ENCODE measurements around the gene MCC. TPM values are rescaled to one million over a fixed set of nuclear protein-coding genes. Genes with fewer than 3 reads are reported as not detected.

The MCC gene
- total RNA-seq, 4 donors from 2014 or later = 1.2 to 133 (median 8.5) TPM

DNA sequence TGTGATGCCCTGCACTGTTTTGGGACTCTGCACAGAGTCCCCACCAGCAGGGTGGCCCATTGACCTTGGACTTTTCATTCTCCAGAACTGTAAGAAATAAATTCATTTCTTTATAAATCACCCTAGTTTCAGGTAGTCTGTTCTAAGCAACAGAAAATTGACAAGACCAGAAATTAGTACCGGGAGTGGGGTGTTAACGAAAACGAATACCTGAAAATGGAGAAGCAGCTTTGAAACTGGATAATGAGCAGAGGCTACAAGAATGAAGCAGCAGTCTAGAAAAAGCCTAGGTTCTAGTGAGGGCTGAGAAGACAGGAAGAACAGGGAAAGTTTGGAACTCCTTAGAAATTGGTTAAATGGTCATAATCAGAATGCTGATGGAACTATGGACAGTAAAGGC lies 2.1 kb upstream of the MCC start:
- no peak overlapping the region for H3K4me3 ChIP-seq
- H3K27me3 ChIP-seq = no peaks in the 10 kb centered on the region
- H3K27ac ChIP-seq = no peak overlapping the region
- DNase-seq = no peak
- no peaks in the 10 kb centered on the region for H3K36me3 ChIP-seq
- peaks cover 0 to 12% (median 3%) of the 10 kb centered on the region in 4 donors for H3K9me3 ChIP-seq
- peaks cover 0 to 21% (median 2%) of the 10 kb centered on the region in 4 donors for H3K4me1 ChIP-seq
- TF ChIP-seq, protein P1, sequence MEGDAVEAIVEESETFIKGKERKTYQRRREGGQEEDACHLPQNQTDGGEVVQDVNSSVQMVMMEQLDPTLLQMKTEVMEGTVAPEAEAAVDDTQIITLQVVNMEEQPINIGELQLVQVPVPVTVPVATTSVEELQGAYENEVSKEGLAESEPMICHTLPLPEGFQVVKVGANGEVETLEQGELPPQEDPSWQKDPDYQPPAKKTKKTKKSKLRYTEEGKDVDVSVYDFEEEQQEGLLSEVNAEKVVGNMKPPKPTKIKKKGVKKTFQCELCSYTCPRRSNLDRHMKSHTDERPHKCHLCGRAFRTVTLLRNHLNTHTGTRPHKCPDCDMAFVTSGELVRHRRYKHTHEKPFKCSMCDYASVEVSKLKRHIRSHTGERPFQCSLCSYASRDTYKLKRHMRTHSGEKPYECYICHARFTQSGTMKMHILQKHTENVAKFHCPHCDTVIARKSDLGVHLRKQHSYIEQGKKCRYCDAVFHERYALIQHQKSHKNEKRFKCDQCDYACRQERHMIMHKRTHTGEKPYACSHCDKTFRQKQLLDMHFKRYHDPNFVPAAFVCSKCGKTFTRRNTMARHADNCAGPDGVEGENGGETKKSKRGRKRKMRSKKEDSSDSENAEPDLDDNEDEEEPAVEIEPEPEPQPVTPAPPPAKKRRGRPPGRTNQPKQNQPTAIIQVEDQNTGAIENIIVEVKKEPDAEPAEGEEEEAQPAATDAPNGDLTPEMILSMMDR (IDR thresholded peaks at IDR 0.05) = no peak
- TF ChIP-seq POLR2A (IDR thresholded peaks at IDR 0.05) = no peak

DNA sequence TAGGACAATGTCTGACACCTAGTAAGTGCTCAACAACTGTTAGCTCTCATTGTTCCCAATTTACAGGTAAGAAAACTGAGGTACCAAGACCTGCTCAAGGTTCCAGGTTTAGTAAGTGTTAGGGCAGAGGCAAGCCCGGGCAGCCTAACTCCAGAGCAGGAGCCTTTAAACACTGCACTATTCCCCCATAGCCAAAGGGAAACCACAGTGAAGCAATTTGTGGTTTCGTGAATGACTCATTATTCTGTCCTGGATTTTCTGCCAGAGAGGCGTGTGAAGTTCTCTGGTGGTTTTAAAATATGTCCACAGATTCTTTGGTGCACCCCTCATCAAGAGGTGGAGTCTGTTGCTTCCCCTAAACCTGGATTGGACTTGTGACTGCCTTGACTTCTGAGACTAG lies 1.0 kb upstream of the MCC start:
- H3K4me3 ChIP-seq = no peak overlapping the region

DNA sequence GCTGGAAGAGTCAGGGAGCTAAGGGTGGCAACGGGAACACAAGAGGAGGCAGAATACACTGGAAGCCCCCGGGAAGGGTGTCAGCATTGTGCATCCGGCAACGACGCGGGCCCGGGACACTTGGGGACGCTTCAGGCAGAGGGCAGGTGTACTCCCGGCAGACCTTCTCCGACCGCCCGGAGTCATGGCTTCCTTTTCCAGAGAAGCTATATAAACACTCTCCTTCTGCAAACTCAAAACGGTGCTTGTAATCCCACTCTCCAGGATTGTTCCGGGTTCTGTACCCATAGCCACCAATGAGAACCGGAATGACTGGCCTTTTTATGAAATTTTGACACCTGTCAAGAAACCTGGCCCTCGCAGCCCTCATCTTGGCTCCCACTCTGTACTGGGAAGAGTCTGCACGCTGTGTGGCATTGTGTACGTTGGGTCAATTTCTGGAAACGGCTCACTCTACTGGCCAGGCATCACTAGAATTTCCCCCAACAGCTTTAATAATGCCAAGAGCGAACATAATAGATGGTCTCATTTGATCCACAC lies 462 bp upstream of the MCC start:
- TF ChIP-seq, protein P1 (IDR thresholded peaks at IDR 0.05) = no peak
- peaks cover 0 to 21% (median 2%) of the 10 kb centered on the region in 4 donors for H3K4me1 ChIP-seq

More for the DNA sequence above, 1.0 kb upstream of the MCC start:
- Histone ChIP-seq H3K36me3 (no peaks in the 10 kb centered on the region), H3K27me3 (no peaks in the 10 kb centered on the region), H3K4me1 (peaks cover 0 to 21% (median 2%) of the 10 kb centered on the region in 4 donors), H3K27ac (no peak overlapping the region), H3K9me3 (peaks cover 0 to 12% (median 3%) of the 10 kb centered on the region in 4 donors)
- TF ChIP-seq POLR2A (IDR thresholded peaks at IDR 0.05) = no peak
- TF ChIP-seq, protein P1 (IDR thresholded peaks at IDR 0.05) = no peak
- DNase-seq = no peak

DNA sequence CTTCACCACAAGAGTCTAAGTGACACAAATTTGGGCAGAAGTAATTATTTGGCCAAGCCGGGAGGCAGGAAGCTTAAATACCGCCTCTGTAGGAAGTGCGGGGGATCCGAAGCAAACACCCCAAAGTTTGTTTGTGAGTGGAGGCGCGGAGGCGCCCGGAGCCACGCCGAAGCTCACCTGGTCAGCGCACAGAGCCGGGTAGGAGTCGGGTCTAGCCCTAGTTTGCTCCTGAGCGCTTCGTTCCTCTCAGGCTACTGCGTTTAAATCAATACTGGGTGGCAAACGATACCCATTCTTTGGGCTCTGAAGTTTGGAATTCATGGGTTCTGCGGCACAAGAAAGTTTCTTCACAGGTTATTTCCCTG lies 855 bp downstream of the MCC start:
- TF ChIP-seq, protein P1 (IDR thresholded peaks at IDR 0.05) = no peak
- no peak for TF ChIP-seq POLR2A (IDR thresholded peaks at IDR 0.05)
- Histone ChIP-seq H3K36me3 (no peaks in the 10 kb centered on the region), H3K4me3 (peak overlapping the region; percentile 24 to 64 (median 50)), H3K9me3 (peaks cover 0 to 12% (median 3%) of the 10 kb centered on the region in 4 donors), H3K27ac (no peak overlapping the region), H3K4me1 (peaks cover 0 to 21% (median 2%) of the 10 kb centered on the region in 4 donors), H3K27me3 (no peaks in the 10 kb centered on the region)
- no peak for DNase-seq

More for the DNA sequence above, 462 bp upstream of the MCC start:
- no peak for DNase-seq
- H3K27me3 ChIP-seq = no peaks in the 10 kb centered on the region
- H3K4me3 ChIP-seq = peak overlapping the region; percentile 24 to 64 (median 50)
- H3K27ac ChIP-seq = no peak overlapping the region
- no peaks in the 10 kb centered on the region for H3K36me3 ChIP-seq
- H3K9me3 ChIP-seq = peaks cover 0 to 12% (median 3%) of the 10 kb centered on the region in 4 donors

DNA sequence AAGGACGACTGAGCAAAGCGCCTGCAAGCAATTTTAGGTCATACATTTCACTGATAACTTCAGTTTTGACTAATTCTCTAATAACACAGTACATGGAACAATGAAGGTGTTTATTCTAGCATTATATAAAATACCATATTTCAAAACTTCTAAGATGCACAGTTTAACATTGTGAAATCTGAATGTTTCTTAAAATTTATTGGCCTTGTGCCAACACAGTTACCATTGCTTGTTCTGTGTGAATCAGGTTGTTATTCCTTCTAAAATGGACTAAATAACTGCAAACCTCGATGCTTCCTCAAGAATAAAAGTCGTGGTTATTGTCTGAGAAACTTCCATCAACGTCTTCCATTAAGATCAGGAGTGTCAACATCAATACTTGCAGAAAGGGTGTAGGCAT lies 8.0 kb downstream of the MCC start:
- TF ChIP-seq, protein P1 (IDR thresholded peaks at IDR 0.05) = no peak
- TF ChIP-seq POLR2A (IDR thresholded peaks at IDR 0.05) = no peak
- H3K36me3 ChIP-seq = no peaks in the 10 kb centered on the region

More for the DNA sequence above, 8.0 kb downstream of the MCC start:
- Histone ChIP-seq H3K4me3 (no peak overlapping the region), H3K9me3 (no peaks in the 10 kb centered on the region), H3K27ac (no peak overlapping the region), H3K27me3 (no peaks in the 10 kb centered on the region), H3K4me1 (no peaks in the 10 kb centered on the region)
- DNase-seq = no peak
